ENCODE results near the gene HELB.
"Not testable (repeated sequence)": the region's sequence is repeated elsewhere in the genome, so short reads cannot be mapped to it uniquely, and the experiment has no call there.

The HELB gene

GRCh38 chr12:66282244-66282643 is 20.0 kb upstream of the HELB start:
- Histone ChIP-seq H3K4me1 (ENCODE audit: insufficient read depth, low read length) (no peaks in the 10 kb centered on the region), H3K36me3 (ENCODE audit: insufficient read depth, low read length) (no peaks in the 10 kb centered on the region), H3K9ac (ENCODE audit: low read depth, low read length) (no peak overlapping the region), H3K9me3 (ENCODE audit: control insufficient read depth, insufficient read depth, low read length) (0 out of 2 replicates have a peak, but pooled peaks cover 2% of the 10 kb centered on the region)

- Histone ChIP-seq H3K36me3 (ENCODE audit: insufficient read depth, low read length) (no peaks in the 10 kb centered on the region), H3K9me3 (ENCODE audit: control insufficient read depth, insufficient read depth, low read length) (no peaks in the 10 kb centered on the region), H3K4me1 (ENCODE audit: insufficient read depth, low read length) (no peaks in the 10 kb centered on the region), H3K9ac (ENCODE audit: low read depth, low read length) (no peak overlapping the region)
Observed at GRCh38 chr12:66287275-66287674, 15.0 kb upstream of the HELB start.

GRCh38 chr12:66288121-66288520 is 14.2 kb upstream of the HELB start:
- Histone ChIP-seq H3K9me3 (ENCODE audit: control insufficient read depth, insufficient read depth, low read length) (no peaks in the 10 kb centered on the region), H3K36me3 (ENCODE audit: insufficient read depth, low read length) (no peaks in the 10 kb centered on the region), H3K4me1 (ENCODE audit: insufficient read depth, low read length) (no peaks in the 10 kb centered on the region)

DNA sequence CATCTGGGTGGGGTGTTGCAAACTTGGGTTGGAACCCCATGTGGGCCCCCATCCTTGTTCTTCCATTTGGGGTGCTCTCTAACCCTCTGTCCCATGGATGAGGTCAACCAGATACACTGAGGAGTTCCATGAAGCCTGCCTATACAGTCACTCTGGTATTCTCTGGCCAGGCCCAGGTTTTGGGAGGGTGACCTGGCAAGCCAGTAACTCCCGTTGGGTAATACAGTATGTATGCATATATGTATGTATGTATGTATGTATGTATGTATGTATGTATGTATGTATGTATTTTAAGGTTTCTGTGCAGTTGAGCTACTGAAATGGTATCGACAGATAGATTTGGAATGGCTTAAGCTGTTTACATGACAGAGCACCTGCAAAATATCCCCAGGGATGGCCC is 12.8 kb upstream of the HELB start:
- no peaks in the 10 kb centered on the region for H3K4me1 ChIP-seq (ENCODE audit: insufficient read depth, low read length)
- no peaks in the 10 kb centered on the region for H3K9me3 ChIP-seq (ENCODE audit: control insufficient read depth, insufficient read depth, low read length)
- H3K9ac ChIP-seq (ENCODE audit: low read depth, low read length): no peak overlapping the region
- no peaks in the 10 kb centered on the region for H3K36me3 ChIP-seq (ENCODE audit: insufficient read depth, low read length)

More at GRCh38 chr12:66288121-66288520, 14.2 kb upstream of the HELB start:
- no peak overlapping the region for H3K9ac ChIP-seq (ENCODE audit: low read depth, low read length)

- Histone ChIP-seq H3K9me3 (ENCODE audit: control insufficient read depth, insufficient read depth, low read length) (no peaks in the 10 kb centered on the region), H3K36me3 (ENCODE audit: insufficient read depth, low read length) (no peaks in the 10 kb centered on the region), H3K9ac (ENCODE audit: low read depth, low read length) (no peak overlapping the region), H3K4me1 (ENCODE audit: insufficient read depth, low read length) (no peaks in the 10 kb centered on the region)
Observed at GRCh38 chr12:66290716-66291200, 11.5 kb upstream of the HELB start.

DNA sequence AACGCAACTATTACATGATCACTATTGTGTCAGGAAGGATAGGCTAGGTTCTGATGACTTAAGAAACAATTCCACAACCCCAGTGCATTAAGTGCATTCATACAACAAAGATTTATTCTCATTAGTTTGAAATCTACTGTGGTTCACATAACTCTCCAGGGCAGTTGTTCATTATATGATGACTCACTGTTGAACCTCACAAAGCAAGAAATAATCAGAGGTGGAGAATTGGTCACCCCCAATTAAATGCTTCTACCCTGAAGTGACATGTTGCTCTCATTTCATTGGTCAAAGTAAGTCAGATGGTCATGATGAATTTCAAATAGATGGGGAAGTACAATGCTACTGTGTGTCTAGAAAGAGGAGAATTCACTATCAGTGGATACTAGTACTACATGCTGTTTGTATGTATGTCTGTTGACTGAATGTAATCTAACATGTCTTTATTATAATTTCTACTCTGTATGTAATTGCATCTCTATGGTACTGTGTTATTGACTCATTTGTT is 6.1 kb upstream of the HELB start:
- Histone ChIP-seq H3K36me3 (ENCODE audit: insufficient read depth, low read length) (no peaks in the 10 kb centered on the region), H3K9me3 (ENCODE audit: control insufficient read depth, insufficient read depth, low read length) (no peaks in the 10 kb centered on the region), H3K9ac (ENCODE audit: low read depth, low read length) (no peak overlapping the region), H3K4me1 (ENCODE audit: insufficient read depth, low read length) (no peaks in the 10 kb centered on the region)

- Histone ChIP-seq H3K9me3 (ENCODE audit: control insufficient read depth, insufficient read depth, low read length) (no peaks in the 10 kb centered on the region), H3K9ac (ENCODE audit: low read depth, low read length) (no peak overlapping the region), H3K36me3 (ENCODE audit: insufficient read depth, low read length) (no peaks in the 10 kb centered on the region), H3K4me1 (ENCODE audit: insufficient read depth, low read length) (no peaks in the 10 kb centered on the region)
Observed at GRCh38 chr12:66297080-66297479, 5.2 kb upstream of the HELB start.

- Histone ChIP-seq H3K9ac (ENCODE audit: low read depth, low read length) (no peak overlapping the region), H3K9me3 (ENCODE audit: control insufficient read depth, insufficient read depth, low read length) (no peaks in the 10 kb centered on the region), H3K4me1 (ENCODE audit: insufficient read depth, low read length) (no peaks in the 10 kb centered on the region), H3K36me3 (ENCODE audit: insufficient read depth, low read length) (no peaks in the 10 kb centered on the region)
Observed at GRCh38 chr12:66297923-66298322, 4.4 kb upstream of the HELB start.

- H3K4me1 ChIP-seq (ENCODE audit: insufficient read depth, low read length): no peaks in the 10 kb centered on the region
- H3K9ac ChIP-seq (ENCODE audit: low read depth, low read length): peak overlapping the region; percentile 90
- H3K36me3 ChIP-seq (ENCODE audit: insufficient read depth, low read length): no peaks in the 10 kb centered on the region; the same call in 1 of the 2 replicates
- no peaks in the 10 kb centered on the region for H3K9me3 ChIP-seq (ENCODE audit: control insufficient read depth, insufficient read depth, low read length)
Observed at GRCh38 chr12:66302827-66303169, 505 bp downstream of the HELB start.

- peak overlapping the region; percentile 90; the same call in 1 of the 2 replicates for H3K9ac ChIP-seq (ENCODE audit: low read depth, low read length)
- not testable (repeated sequence) for H3K4me1 ChIP-seq (ENCODE audit: insufficient read depth, low read length); H3K9me3 ChIP-seq (ENCODE audit: control insufficient read depth, insufficient read depth, low read length); H3K36me3 ChIP-seq (ENCODE audit: insufficient read depth, low read length)
Observed at GRCh38 chr12:66303316-66303804, 1.1 kb downstream of the HELB start.

DNA sequence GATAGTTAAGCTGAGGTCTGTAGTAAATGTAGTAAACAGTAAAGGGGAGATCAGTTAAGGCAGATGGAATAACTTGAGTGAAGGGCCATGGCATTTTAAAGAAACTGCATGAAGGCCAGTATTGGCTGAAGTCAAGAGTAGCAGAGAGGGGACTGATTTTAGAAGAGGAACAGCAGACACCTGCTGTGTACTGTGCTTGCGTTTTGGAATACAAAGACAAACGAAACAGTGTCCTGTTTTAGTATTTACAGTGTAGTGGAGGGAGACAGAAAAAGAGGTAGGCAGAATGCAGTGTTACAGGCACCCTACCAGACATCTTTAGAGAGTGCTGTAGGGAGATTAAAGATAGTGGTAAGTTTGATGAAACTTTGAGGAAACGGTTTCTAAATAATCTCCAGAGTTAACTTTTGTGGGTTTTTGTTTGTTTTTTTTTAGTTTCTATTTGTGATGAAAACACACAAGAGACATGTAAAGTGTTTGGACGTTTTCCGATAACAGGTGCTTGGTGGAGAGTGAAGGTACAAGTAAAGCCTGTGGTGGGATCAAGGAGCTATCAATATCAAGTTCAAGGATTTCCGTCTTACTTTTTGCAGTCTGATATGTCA is 2.1 kb downstream of the HELB start:
- H3K36me3 ChIP-seq (ENCODE audit: insufficient read depth, low read length): no peaks in the 10 kb centered on the region; the same call in 1 of the 2 replicates
- peak overlapping the region; percentile 24; the same call in 1 of the 2 replicates for H3K9ac ChIP-seq (ENCODE audit: low read depth, low read length)
- H3K4me1 ChIP-seq (ENCODE audit: insufficient read depth, low read length): no peaks in the 10 kb centered on the region
- no peaks in the 10 kb centered on the region for H3K9me3 ChIP-seq (ENCODE audit: control insufficient read depth, insufficient read depth, low read length)

GRCh38 chr12:66309606-66310005 is 7.3 kb downstream of the HELB start:
- peaks cover 4% of the 10 kb centered on the region for H3K36me3 ChIP-seq (ENCODE audit: insufficient read depth, low read length)
- H3K9me3 ChIP-seq (ENCODE audit: control insufficient read depth, insufficient read depth, low read length): no peaks in the 10 kb centered on the region
- H3K9ac ChIP-seq (ENCODE audit: low read depth, low read length): no peak overlapping the region
- no peaks in the 10 kb centered on the region for H3K4me1 ChIP-seq (ENCODE audit: insufficient read depth, low read length)

DNA sequence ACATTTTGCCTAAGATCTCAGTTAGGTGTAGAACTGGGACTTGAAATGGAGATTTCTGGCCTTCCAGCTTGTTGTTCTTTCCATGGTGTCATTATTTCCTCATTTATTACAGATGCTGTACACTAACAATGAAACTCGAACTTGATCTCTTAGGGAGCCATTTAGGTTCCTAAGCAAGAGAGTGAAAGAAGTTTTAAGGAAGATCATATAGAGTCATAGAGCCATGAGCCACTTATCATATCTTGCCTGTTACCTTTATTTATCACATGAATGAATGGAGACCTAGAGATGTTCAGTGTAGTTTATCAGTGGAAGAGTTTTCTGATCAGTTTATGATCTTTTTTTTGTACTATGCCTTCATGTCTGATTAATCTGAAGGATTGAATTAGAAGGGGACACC is 9.9 kb downstream of the HELB start:
- no peak overlapping the region for H3K9ac ChIP-seq (ENCODE audit: low read depth, low read length)

DNA sequence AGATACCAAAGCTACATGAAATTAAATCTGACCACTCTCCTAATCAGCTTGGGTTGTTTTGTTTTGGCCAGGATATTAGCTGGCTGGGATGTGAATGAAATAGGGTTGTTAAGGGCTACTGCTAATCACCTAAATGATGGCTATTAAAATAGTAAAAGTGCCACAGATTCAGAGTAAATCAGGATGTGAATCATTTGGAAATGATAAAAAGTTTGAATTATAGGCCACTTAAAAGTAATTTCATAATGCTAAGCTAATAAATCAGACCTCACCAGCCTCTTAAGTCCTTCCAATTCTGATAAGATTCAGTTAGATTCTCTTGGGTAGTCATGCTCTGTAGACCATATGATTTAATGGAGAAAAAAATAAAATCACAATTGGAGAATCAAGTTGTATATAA is 12.0 kb downstream of the HELB start:
- Histone ChIP-seq H3K9me3 (ENCODE audit: control insufficient read depth, insufficient read depth, low read length) (no peaks in the 10 kb centered on the region), H3K36me3 (ENCODE audit: insufficient read depth, low read length) (peaks cover 4% of the 10 kb centered on the region; the same call in 1 of the 2 replicates), H3K9ac (ENCODE audit: low read depth, low read length) (no peak overlapping the region), H3K4me1 (ENCODE audit: insufficient read depth, low read length) (no peaks in the 10 kb centered on the region)

More for the DNA sequence above, 9.9 kb downstream of the HELB start:
- H3K9me3 ChIP-seq (ENCODE audit: control insufficient read depth, insufficient read depth, low read length): no peaks in the 10 kb centered on the region
- H3K4me1 ChIP-seq (ENCODE audit: insufficient read depth, low read length): no peaks in the 10 kb centered on the region
- H3K36me3 ChIP-seq (ENCODE audit: insufficient read depth, low read length): peaks cover 4% of the 10 kb centered on the region; the same call in 1 of the 2 replicates

DNA sequence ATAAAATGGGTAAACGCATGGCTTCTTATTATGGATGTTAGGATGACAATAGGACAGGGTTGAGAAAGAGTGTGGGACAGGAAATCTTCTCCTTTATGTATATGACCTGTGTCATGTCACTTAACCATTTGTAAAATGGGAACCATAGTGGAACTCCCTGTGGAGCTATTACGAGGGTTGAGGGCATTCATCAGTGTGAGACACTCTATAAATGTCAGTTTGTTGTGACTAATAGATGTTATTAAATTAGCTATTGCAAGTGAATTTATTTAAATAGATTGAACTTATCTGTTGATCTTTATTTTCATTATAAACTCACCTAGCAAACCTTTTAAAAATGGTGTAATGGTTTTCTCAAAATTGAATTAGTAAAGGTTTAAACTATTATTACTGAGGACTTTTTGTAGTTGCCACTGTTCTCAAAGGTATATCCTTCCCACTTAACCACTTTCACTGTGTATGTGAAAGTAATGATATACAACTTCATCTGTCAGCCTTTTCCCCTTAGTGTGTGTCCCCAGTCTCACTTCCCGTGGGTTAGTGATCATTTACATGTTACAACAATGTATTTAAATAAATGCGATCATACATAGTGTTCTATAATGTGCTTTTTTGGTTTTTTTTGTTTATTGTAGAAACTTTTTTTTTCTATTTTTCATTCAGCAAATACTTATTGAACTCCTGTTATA is 17.1 kb downstream of the HELB start:
- no peaks in the 10 kb centered on the region for H3K36me3 ChIP-seq (ENCODE audit: insufficient read depth, low read length)

More for the DNA sequence above, 17.1 kb downstream of the HELB start:
- H3K9me3 ChIP-seq (ENCODE audit: control insufficient read depth, insufficient read depth, low read length): no peaks in the 10 kb centered on the region
- no peak overlapping the region for H3K9ac ChIP-seq (ENCODE audit: low read depth, low read length)
- H3K4me1 ChIP-seq (ENCODE audit: insufficient read depth, low read length): no peaks in the 10 kb centered on the region
